ENCODE data around the gene TMEM131L. TPM values are rescaled to one million over a fixed set of nuclear protein-coding genes. Genes with fewer than 3 reads are reported as not detected.

Gene TMEM131L
- total RNA-seq, 1 experiment from 2014 or later = 19.7 TPM

GRCh38 chr4:153638011-153638410, 171.9 kb downstream of the TMEM131L start (continued):
- TF ChIP-seq YY1 (IDR thresholded peaks at IDR 0.05; ENCODE audit: extremely low read depth, insufficient replicate concordance, low read depth, low read length) = no peak
- TF ChIP-seq SRF (IDR thresholded peaks at IDR 0.05; ENCODE audit: low read depth) = no peak
- TF ChIP-seq EZH2phosphoT487 (IDR thresholded peaks at IDR 0.05; ENCODE audit: borderline replicate concordance) = no peak
- no peak for TF ChIP-seq CTCF (IDR thresholded peaks at IDR 0.05 in 2 of 3, conservative IDR thresholded peaks at IDR 0.05 in 1 of 3; ENCODE audit: borderline replicate concordance in 1 of 3, insufficient read depth in 1 of 3, low read depth in 2 of 3, low read length in 2 of 3)
- TF ChIP-seq FOSL1 (IDR thresholded peaks at IDR 0.05; ENCODE audit: low read depth) = no peak
- no peak for TF ChIP-seq CBX3 (IDR thresholded peaks at IDR 0.05; ENCODE audit: low read depth)
- no peak for TF ChIP-seq TCF7L2 (IDR thresholded peaks at IDR 0.05; ENCODE audit: borderline replicate concordance, extremely low read depth, insufficient read depth, insufficient read length)
- TF ChIP-seq MAX (IDR thresholded peaks at IDR 0.05) = no peak

GRCh38 chr4:153638999-153639398, 172.8 kb downstream of the TMEM131L start:
- Histone ChIP-seq H3K27ac (ENCODE audit: low read depth, low read length) (no peak overlapping the region), H4K20me1 (ENCODE audit: insufficient read depth) (no peaks in the 10 kb centered on the region), H2AFZ (ENCODE audit: low read depth, low read length, poor library complexity, severe bottlenecking) (no peak overlapping the region), H3K9me3 (ENCODE audit: control insufficient read depth in 1 of 2, insufficient read depth in 1 of 2, low read depth in 1 of 2, low read length in 2 of 2) (no peaks in the 10 kb centered on the region), H3K4me3 (replicated peaks in 1 of 2; ENCODE audit: low read depth in 1 of 2, low read length in 2 of 2) (no peak overlapping the region), H3K9ac (ENCODE audit: low read length) (no peak overlapping the region), H3K4me1 (ENCODE audit: control insufficient read depth in 1 of 2, insufficient read depth in 2 of 2, low read length in 2 of 2) (0 out of 4 replicates have a peak, but pooled peaks cover 0 to 5% of the 10 kb centered on the region in 2 experiments), H3K4me2 (ENCODE audit: low read length) (no peak overlapping the region), H3K36me3 (ENCODE audit: control insufficient read depth in 1 of 2, insufficient read depth in 2 of 2, low read length in 2 of 2) (peaks cover 0 to 5% of the 10 kb centered on the region in 2 experiments; a peak in 1 of 4 replicates), H3K9me2 (ENCODE audit: insufficient read depth) (no peaks in the 10 kb centered on the region), H3K79me2 (ENCODE audit: insufficient read depth, low read length) (no peaks in the 10 kb centered on the region), H3K27me3 (ENCODE audit: insufficient read depth, low read length) (no peaks in the 10 kb centered on the region)
- no peak for DNase-seq (ENCODE audit: low read depth, low spot score)
- no peak for ATAC-seq
- intact Hi-C loops (cut with micrococcal nuclease) = no loop called here
- ChIA-PET RAD21 (ENCODE audit: low non-redundant PET in 1 of 2, low total read pairs in 2 of 2, uncharacterized antibody in 2 of 2, unreplicated experiment in 2 of 2) (no interaction called here), POLR2A (no interaction called here), CTCF (interaction anchor here (1.4 kb wide), 1 partner anchor 111 kb away, joined by 3 read pairs; no protein-coding TSS in a partner anchor)
- BruUV-seq (replicated peaks) = no TSS peak
- TF ChIP-seq CEBPB (IDR thresholded peaks at IDR 0.05; ENCODE audit: low read depth) (no peak), JUND (IDR thresholded peaks at IDR 0.05) (no peak), CBX3 (IDR thresholded peaks at IDR 0.05; ENCODE audit: low read depth) (no peak), CTCF (IDR thresholded peaks at IDR 0.05 in 2 of 3, conservative IDR thresholded peaks at IDR 0.05 in 1 of 3; ENCODE audit: borderline replicate concordance in 1 of 3, insufficient read depth in 1 of 3, low read depth in 2 of 3, low read length in 2 of 3) (no peak), SRF (IDR thresholded peaks at IDR 0.05; ENCODE audit: low read depth) (no peak), ATF3 (IDR thresholded peaks at IDR 0.05) (no peak), ELF1 (IDR thresholded peaks at IDR 0.05; ENCODE audit: borderline replicate concordance, low read depth) (no peak), EZH2phosphoT487 (IDR thresholded peaks at IDR 0.05; ENCODE audit: borderline replicate concordance) (no peak), REST (IDR thresholded peaks at IDR 0.05; ENCODE audit: low read depth) (no peak), EZH2 (IDR thresholded peaks at IDR 0.05) (no peak), FOSL1 (IDR thresholded peaks at IDR 0.05; ENCODE audit: low read depth) (no peak), EGR1 (IDR thresholded peaks at IDR 0.05; ENCODE audit: low read depth) (no peak), TCF7L2 (IDR thresholded peaks at IDR 0.05; ENCODE audit: borderline replicate concordance, extremely low read depth, insufficient read depth, insufficient read length) (no peak), SP1 (IDR thresholded peaks at IDR 0.05; ENCODE audit: low read depth) (no peak), SIN3A (IDR thresholded peaks at IDR 0.05; ENCODE audit: low read depth) (no peak)
